WTC11 (cell line): ENCODE data around the gene FAM76A.

Experiments
- ATF3 ChIP-seq: sonication (generic); formaldehyde crosslinking; conservative IDR thresholded peaks from 2 replicates; pipeline ENCODE4 v1.8.1; 2022; ENCODE audit warnings: mild to moderate bottlenecking, missing genetic modification reagents
- CTCF ChIP-seq: fragments of 200-600 bp; IDR thresholded peaks from 2 replicates; pipeline ENCODE4 v1.8.0; 2022; ENCODE audit warnings: antibody characterized with exemption
- E2F1 ChIP-seq: sonication (generic); formaldehyde crosslinking; IDR thresholded peaks from 2 replicates; pipeline ENCODE4 v1.8.0; 2022; ENCODE audit warnings: mild to moderate bottlenecking, missing genetic modification reagents
- E2F4 ChIP-seq: sonication (generic); formaldehyde crosslinking; IDR thresholded peaks from 2 replicates; pipeline ENCODE4 v1.8.1; 2022; ENCODE audit warnings: low read depth, mild to moderate bottlenecking, moderate library complexity, missing genetic modification reagents, borderline replicate concordance
- GABPB1 ChIP-seq: sonication (generic); formaldehyde crosslinking; IDR thresholded peaks from 2 replicates; pipeline ENCODE4 v1.8.1; 2023; ENCODE audit warnings: mild to moderate bottlenecking, missing genetic modification reagents
- KAT7 ChIP-seq: sonication (generic); formaldehyde crosslinking; IDR thresholded peaks from 2 replicates; pipeline ENCODE4 v1.8.1; 2023; ENCODE audit warnings: missing genetic modification reagents, mild to moderate bottlenecking, borderline replicate concordance
- MAX ChIP-seq: sonication (generic); formaldehyde crosslinking; IDR thresholded peaks from 2 replicates; pipeline ENCODE4 v1.8.0; 2022; ENCODE audit warnings: mild to moderate bottlenecking, missing genetic modification reagents
- RELA ChIP-seq: sonication (generic); formaldehyde crosslinking; IDR thresholded peaks from 2 replicates; pipeline ENCODE4 v1.8.1; 2022; ENCODE audit warnings: missing genetic modification reagents, mild to moderate bottlenecking, borderline replicate concordance
- TEAD1 ChIP-seq: sonication (generic); formaldehyde crosslinking; IDR thresholded peaks from 2 replicates; pipeline ENCODE4 v1.8.0; 2022; ENCODE audit warnings: mild to moderate bottlenecking, missing genetic modification reagents

- TF ChIP-seq E2F1 (no peak), GABPB1 (CRISPR knock-in tag) (no peak), CTCF (no peak), TEAD1 (CRISPR knock-in tag) (no peak), RELA (CRISPR knock-in tag) (no peak), ATF3 (CRISPR knock-in tag) (no peak), KAT7 (no peak), MAX (CRISPR knock-in tag) (no peak), E2F4 (no peak)
Observed at GRCh38 chr1:27759236-27759635, 33.5 kb downstream of the FAM76A start.
